Measurements from ENCODE around the gene CYBRD1.

CYBRD1 gene

GRCh38 chr2:171587132-171587531 is 64.9 kb downstream of the CYBRD1 start:
- no peak overlapping the region for H3K27ac Mint-ChIP-seq
- H3K4me1 Mint-ChIP-seq = no peaks in the 10 kb centered on the region
- CTCF ChIA-PET = interaction anchor here (1.1 to 2.1 kb wide), 4 partner anchors 10 to 20 kb away, joined by 3 to 7 read pairs (median 4); no protein-coding TSS in a partner anchor
- H3K4me3 Mint-ChIP-seq = no peak overlapping the region
- no peak for DNase-seq
- no peaks in the 10 kb centered on the region for H3K36me3 Mint-ChIP-seq
- H3K9me3 Mint-ChIP-seq = peaks cover 3% of the 10 kb centered on the region
- peaks cover 38% of the 10 kb centered on the region for H3K27me3 Mint-ChIP-seq

DNA sequence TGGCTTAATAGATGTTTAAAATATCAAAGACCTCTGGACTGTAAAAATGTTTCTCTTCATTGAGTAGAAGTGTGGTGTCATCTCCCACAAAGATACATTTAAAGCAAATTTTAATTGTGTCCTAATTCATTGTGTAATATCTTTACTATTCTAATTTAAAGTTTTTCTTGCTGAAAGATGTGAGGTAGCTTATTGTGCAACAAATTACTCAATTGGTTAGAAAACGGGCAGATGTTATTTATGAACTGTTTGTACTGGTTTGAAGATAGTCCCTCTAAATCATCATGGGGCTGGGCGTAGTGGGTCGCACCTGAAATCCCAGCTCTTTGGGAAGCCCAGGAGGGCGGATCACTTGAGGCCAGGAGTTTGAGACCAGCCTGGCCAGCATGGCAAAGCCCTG is 65.3 kb downstream of the CYBRD1 start:
- Mint-ChIP-seq H3K27ac (no peak overlapping the region), H3K9me3 (peaks cover 3% of the 10 kb centered on the region)
- CTCF ChIA-PET = interaction anchor here (1.1 to 2.1 kb wide), 4 partner anchors 10 to 21 kb away, joined by 3 to 7 read pairs (median 4); no protein-coding TSS in a partner anchor

GRCh38 chr2:171590116-171590515 is 67.8 kb downstream of the CYBRD1 start:
- CTCF ChIA-PET = no interaction called here
- DNase-seq = no peak
- H3K27ac Mint-ChIP-seq = no peak overlapping the region
- H3K36me3 Mint-ChIP-seq = no peaks in the 10 kb centered on the region
- peaks cover 28% of the 10 kb centered on the region for H3K27me3 Mint-ChIP-seq
- peaks cover 3% of the 10 kb centered on the region for H3K9me3 Mint-ChIP-seq
- H3K4me1 Mint-ChIP-seq = no peaks in the 10 kb centered on the region
- no peak overlapping the region for H3K4me3 Mint-ChIP-seq

More for the DNA sequence above, 65.3 kb downstream of the CYBRD1 start:
- H3K4me1 Mint-ChIP-seq = no peaks in the 10 kb centered on the region
- H3K4me3 Mint-ChIP-seq = no peak overlapping the region
- no peaks in the 10 kb centered on the region for H3K36me3 Mint-ChIP-seq
- peaks cover 38% of the 10 kb centered on the region for H3K27me3 Mint-ChIP-seq
- DNase-seq = no peak

GRCh38 chr2:171592036-171592555 is 69.8 kb downstream of the CYBRD1 start:
- H3K9me3 Mint-ChIP-seq = peaks cover 3% of the 10 kb centered on the region

GRCh38 chr2:171595456-171595855 is 73.2 kb downstream of the CYBRD1 start:
- CTCF ChIA-PET = interaction anchor here (1.3 to 1.8 kb wide), 2 partner anchors 17 to 531 kb away, joined by 3 to 6 read pairs; no protein-coding TSS in a partner anchor
- no peak for DNase-seq
- H3K9me3 Mint-ChIP-seq = peaks cover under 1% of the 10 kb centered on the region
- H3K4me1 Mint-ChIP-seq = no peaks in the 10 kb centered on the region
- no peaks in the 10 kb centered on the region for H3K36me3 Mint-ChIP-seq
- H3K27ac Mint-ChIP-seq = no peak overlapping the region
- H3K27me3 Mint-ChIP-seq = peaks cover 21% of the 10 kb centered on the region
- H3K4me3 Mint-ChIP-seq = no peak overlapping the region

More at GRCh38 chr2:171592036-171592555, 69.8 kb downstream of the CYBRD1 start:
- H3K36me3 Mint-ChIP-seq = no peaks in the 10 kb centered on the region
- CTCF ChIA-PET = interaction anchor here (0.6 kb wide), 1 partner anchor 21 kb away, joined by 4 read pairs; no protein-coding TSS in a partner anchor
- peaks cover 19% of the 10 kb centered on the region for H3K27me3 Mint-ChIP-seq
- no peaks in the 10 kb centered on the region for H3K4me1 Mint-ChIP-seq
- H3K4me3 Mint-ChIP-seq = no peak overlapping the region
- no peak overlapping the region for H3K27ac Mint-ChIP-seq
- DNase-seq = no peak

- Mint-ChIP-seq H3K36me3 (no peaks in the 10 kb centered on the region), H3K27ac (no peak overlapping the region), H3K4me1 (no peaks in the 10 kb centered on the region), H3K9me3 (no peaks in the 10 kb centered on the region), H3K4me3 (no peak overlapping the region), H3K27me3 (peaks cover 21% of the 10 kb centered on the region)
- no peak for DNase-seq
- CTCF ChIA-PET = interaction anchor here (1.1 to 1.8 kb wide), 3 partner anchors 16 to 531 kb away, joined by 3 to 6 read pairs (median 5); no protein-coding TSS in a partner anchor
Measured at GRCh38 chr2:171595896-171596295, 73.6 kb downstream of the CYBRD1 start.

GRCh38 chr2:171598713-171599319 is 76.5 kb downstream of the CYBRD1 start:
- peaks cover 29% of the 10 kb centered on the region for H3K27me3 Mint-ChIP-seq
- H3K9me3 Mint-ChIP-seq = no peaks in the 10 kb centered on the region
- no peak overlapping the region for H3K4me3 Mint-ChIP-seq
- no peaks in the 10 kb centered on the region for H3K36me3 Mint-ChIP-seq
- H3K4me1 Mint-ChIP-seq = no peaks in the 10 kb centered on the region
- CTCF ChIA-PET = interaction anchor here (0.7 to 1.3 kb wide), 7 partner anchors 11 to 868 kb away, joined by 3 to 8 read pairs (median 3); partner anchors contain the start of gene SLC25A12
- no peak overlapping the region for H3K27ac Mint-ChIP-seq
- peak; percentile 63 for DNase-seq

GRCh38 chr2:171600126-171600525 is 77.9 kb downstream of the CYBRD1 start:
- H3K27me3 Mint-ChIP-seq = peaks cover 31% of the 10 kb centered on the region
- H3K9me3 Mint-ChIP-seq = no peaks in the 10 kb centered on the region
- H3K4me3 Mint-ChIP-seq = no peak overlapping the region
- no peaks in the 10 kb centered on the region for H3K36me3 Mint-ChIP-seq
- DNase-seq = no peak
- CTCF ChIA-PET = interaction anchor here (0.7 to 1.9 kb wide), 3 partner anchors 139 to 527 kb away, joined by 4 read pairs; no protein-coding TSS in a partner anchor
- no peak overlapping the region for H3K27ac Mint-ChIP-seq
- H3K4me1 Mint-ChIP-seq = no peaks in the 10 kb centered on the region

DNA sequence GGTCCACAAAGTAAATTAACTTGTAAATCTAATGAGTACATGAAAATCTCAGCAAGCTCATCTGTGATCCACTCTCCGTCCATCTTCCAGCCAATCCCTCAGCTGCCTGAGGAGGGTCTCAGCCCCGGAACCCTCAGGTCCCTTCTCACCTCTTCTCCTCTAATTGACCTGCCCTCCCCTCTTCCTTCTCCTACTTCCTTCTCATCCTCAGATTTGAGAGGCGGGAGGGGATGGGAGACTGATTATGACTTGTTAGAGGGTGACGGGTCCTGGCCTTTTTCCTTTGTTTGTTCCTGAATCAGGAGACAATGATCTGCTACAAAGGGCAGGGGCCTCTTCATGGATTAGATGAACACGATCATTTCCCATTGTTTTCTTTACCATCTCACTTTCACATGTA is 80.1 kb downstream of the CYBRD1 start:
- Mint-ChIP-seq H3K9me3 (no peaks in the 10 kb centered on the region), H3K27me3 (peaks cover 42% of the 10 kb centered on the region), H3K36me3 (no peaks in the 10 kb centered on the region), H3K4me1 (no peaks in the 10 kb centered on the region), H3K27ac (no peak overlapping the region), H3K4me3 (no peak overlapping the region)
- CTCF ChIA-PET = interaction anchor here (1.2 kb wide), 1 partner anchor 524 kb away, joined by 5 read pairs; no protein-coding TSS in a partner anchor
- no peak for DNase-seq
